ENCODE measurements around the gene USH2A.

USH2A gene

DNA sequence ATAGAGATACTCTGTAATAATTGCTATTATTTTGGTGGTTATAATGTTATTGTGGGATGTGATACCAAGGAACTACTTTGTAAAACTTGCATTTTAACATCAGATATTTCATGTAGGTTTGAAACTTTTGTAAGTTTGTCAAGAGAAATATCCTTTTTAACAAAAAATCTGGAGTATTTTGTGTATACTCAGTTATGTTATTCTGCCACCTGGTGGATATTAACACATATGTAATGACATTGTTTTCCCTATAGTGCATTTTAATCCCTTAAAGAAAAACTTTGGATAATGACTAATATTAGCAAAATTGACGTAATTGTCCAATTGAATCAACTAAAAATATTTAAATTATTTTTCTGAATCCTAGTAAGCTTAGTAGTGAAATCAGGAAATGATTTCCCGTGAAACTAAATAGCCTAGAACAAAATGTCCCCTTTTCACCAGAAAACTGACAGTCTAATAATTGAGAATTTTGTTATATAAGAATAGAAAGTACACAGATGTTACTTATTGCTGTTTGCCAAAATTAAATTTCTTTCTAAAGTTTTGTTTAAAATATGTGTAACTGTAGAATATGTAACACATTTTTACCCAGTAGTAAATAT is 816.6 kb downstream of the USH2A start:
- in situ Hi-C loops (cut with MboI; ENCODE audit: low sequenced_read_pairs) = no loop called here

DNA sequence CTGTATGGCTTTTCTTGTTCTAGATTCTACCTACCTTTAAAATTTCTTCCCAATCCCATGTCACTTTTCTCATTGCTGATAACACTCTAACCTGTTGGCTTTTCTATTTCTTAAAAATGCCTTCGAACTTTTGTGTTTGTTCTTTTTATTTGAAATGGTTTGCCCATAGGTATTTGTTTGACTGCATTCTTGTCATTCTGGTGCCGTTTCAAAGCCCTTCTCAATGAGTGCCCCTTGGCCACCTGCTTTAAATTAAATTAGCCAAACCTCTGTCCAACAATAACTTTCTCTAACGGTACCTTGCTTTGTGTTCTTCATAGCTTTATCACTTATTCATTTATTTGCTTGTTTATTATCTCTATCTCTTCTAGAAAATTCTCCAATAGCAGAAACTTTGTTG is 817.2 kb downstream of the USH2A start:
- in situ Hi-C loops (cut with MboI; ENCODE audit: low sequenced_read_pairs) = no loop called here

DNA sequence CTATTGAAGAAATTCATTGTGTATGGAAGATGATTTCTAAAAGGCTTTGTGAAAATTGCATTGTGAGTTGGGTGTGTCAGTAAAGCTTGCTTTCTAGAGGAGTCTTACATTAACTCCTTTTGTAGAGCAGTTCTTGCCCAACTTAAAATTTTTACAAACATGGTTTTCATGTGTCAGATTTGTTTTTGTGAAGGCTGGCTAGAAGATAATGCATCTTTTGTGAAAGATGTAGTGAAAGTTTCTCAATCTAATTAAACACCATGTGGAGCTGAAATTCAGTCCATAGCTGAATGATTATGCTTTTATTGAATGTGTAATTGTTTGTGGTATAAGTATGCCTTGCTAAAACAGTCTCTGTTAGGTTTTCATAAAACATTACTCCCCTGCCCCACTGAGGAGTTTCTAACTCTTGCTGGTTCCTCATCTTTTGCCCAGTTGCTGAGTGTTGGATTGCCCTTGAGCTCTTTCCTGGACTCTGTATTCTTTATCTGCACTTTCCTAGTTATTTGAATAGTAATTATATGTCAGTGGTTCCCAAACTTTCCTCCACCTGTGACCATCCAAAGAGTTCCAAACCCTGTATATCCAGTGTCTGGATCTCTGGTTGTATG is 818.1 kb downstream of the USH2A start:
- in situ Hi-C loops (cut with MboI; ENCODE audit: low sequenced_read_pairs) = no loop called here

DNA sequence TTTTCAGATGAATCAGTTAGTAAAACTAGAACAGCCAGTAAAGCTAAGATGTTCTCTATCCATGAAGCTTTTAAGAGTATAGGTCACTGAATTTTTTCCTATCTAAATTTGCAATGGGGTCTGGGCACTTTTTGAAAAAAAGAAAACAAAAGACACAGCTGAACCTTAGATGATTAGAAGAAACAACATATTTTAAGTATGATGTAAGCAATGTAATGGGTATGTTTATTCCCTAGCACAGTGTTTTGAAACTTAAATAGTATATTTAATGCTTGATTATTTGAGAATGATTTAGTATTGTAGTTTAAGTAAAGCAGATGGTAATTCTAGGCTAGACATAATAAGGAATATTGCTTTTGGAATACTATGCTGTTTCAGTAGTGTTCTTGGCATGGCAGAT is 819.9 kb downstream of the USH2A start:
- in situ Hi-C loops (cut with MboI; ENCODE audit: low sequenced_read_pairs) = no loop called here

DNA sequence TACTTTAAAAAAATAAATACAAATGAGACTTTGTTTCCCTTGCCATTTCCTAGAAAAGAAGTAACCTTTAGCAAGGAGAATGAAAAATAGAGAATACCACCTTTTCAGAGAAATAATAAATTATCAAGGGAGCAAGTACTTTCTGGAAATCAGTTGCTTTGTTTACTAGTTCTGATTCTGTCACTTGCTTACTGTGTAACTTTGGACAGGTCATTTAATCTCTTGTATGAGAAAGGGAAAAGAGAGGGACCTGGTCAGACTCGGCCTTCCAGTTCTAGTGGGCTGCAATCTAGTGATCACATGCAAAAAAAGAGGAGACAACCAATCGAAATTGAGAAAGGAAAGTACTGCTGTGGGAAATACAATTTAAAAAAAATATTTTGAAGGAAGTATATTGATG is 822.0 kb downstream of the USH2A start:
- in situ Hi-C loops (cut with MboI; ENCODE audit: low sequenced_read_pairs) = no loop called here

DNA sequence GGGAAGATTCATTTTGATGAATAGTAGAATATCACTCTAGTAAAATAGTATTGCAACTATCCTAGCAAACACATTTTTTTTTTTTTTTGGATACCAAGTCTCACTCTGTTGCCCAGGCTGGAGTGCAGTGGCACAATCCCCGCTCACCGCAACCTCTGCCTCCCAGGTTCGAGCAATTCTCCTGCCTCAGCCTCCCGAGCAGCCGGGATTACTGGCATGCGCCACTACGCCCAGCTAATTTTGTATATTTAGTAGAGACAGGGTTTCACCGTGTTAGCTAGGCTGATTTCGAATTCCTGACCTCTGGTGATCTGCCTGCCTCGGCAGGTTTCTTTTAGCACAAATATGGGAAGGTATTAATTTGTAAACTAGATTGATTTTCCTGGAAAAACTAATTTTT is 822.4 kb downstream of the USH2A start:
- in situ Hi-C loops (cut with MboI; ENCODE audit: low sequenced_read_pairs) = no loop called here

DNA sequence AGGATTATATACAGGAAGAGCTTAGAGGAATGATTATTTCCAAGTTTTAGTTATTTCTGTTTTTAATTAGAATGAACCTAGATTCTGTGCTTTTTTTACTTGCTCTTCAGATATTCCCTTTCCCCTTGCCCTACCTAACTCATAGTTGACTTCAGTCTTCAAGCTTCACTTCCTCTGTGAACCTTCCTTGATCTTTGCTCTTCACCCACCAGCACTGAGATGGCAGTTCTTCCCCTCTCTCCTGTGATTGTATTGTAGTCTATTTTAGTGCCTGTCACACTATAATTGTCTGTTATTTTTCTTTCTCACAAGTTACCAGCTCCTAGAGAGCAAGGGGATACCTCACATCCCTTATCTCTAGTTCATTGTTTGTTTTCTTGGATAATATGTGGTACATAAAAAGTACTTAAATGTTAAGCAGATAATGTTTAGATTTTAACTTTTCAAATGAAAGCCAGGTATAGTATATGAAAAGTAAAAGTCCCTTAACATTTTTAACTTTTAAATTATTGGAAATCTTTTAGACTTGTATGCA is 822.9 kb downstream of the USH2A start:
- in situ Hi-C loops (cut with MboI; ENCODE audit: low sequenced_read_pairs) = no loop called here

DNA sequence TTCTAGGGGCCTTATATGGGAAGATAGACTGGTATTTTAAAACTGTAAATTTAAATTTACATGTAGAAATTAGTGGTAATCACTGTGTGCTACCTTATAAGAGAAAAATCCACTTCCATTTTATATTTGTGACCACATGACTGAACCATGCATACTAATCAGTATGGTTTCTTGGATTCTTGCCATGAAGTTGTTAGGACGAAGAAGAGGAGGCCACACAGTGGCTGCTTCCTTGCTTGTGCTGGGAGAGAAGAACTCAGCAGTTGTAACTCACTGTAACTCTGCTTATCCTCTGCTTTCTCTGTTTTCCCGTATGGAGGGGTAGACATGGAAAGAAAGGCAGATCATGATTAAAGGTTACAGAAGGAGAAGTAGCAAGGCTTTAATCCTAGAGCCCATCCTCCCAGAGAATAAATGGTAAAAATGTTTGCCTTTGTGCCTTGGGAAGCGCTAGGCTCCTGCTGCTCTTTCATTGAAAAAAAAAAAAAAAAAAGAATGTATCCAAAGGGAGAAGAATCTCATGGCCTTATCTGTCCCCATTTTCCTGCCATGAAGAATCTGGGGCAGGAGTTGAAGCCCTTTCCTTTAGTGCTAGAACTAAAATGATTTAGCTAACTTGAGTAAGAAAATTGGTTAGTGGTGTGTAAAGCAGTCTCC is 823.7 kb downstream of the USH2A start:
- in situ Hi-C loops (cut with MboI; ENCODE audit: low sequenced_read_pairs) = no loop called here

DNA sequence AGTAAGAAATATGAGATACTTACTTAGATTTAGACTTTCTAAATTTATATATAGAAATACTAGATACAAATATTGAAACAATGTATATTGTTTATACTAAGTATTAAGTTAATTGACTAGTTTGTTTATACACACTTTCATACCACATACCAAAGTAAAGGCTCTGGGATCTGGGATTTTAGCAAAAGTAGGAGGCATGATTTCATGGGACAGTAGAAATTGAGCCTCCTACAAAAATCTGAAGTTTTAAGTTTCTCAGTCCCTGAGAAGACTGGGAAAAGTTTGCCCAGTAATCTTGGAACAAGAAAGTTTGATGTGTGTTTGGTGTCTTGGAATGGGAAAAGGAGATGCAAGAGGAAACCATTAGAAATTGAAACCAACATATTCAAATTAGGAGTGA is 825.3 kb downstream of the USH2A start:
- in situ Hi-C loops (cut with MboI; ENCODE audit: low sequenced_read_pairs) = no loop called here

DNA sequence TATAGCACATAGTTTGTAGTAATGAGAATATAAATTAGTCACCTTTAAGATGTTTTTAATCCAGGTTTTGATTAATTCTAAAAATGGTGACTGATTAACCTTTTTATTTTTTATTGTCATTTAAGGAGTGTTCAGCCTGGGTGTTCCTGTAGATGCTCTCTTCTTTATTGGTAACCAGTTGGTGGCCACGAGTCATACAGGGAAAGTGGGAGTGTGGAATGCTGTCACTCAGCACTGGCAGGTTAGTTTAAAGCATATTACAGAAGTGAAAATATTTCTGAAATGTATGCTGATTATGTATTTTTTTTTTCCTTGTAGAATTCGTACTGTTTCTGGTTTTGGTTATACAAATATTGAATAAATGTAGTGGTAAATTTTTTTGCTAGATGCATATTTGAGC is 828.0 kb downstream of the USH2A start:
- in situ Hi-C loops (cut with MboI; ENCODE audit: low sequenced_read_pairs) = no loop called here

DNA sequence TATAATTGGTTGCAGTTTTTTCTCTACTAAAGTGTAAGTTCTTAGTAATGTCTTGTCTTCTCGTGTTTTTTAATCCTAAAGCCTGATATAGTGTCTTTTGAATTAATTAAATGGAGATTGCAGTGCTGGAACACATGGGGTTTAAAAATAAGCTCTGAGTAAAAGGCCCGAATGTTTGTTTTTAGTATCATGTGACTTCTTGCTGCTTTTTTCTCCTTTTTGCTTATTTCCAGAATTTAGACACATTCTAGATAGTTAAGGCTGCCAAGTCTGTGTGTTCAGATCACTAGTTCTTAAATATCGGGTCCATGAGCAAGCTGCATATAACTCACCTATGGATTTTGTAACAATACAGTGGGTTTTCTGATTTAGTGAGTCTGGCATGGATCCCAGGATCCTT is 828.6 kb downstream of the USH2A start:
- in situ Hi-C loops (cut with MboI; ENCODE audit: low sequenced_read_pairs) = no loop called here

DNA sequence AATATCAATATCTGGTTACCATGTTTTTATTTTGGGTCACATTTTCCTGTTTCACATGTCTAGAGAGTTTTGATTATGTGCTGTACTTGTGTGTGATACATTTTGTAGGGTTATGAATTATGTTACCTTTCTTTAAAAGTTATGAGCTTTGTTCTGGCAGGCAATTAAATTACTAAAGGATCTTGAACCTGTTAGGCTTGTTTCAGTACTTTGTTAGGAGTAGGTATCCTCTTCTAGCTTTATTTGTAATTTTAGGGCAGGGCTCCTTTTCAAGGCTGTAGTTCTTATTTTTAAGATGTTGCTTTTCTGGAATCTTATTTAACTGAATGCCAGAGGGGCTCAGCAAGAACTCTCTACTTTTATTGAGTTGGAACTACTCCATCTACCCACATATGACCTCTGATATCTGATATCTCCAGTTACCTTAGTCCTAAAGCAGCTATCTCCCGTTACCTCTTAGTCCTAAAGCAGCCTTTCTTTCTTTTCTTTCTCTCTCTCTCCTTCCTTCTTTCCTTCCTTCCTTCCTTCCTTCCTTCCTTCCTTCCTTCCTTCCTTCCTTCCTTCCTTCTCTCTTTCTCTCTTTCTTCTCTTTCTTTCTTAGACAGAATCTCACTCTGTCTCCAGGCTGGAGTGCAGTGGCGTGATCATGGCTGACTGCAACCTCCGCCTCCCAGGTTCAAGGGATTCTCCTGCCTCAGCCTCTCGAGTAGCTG is 832.3 kb downstream of the USH2A start:
- in situ Hi-C loops (cut with MboI; ENCODE audit: low sequenced_read_pairs) = no loop called here

DNA sequence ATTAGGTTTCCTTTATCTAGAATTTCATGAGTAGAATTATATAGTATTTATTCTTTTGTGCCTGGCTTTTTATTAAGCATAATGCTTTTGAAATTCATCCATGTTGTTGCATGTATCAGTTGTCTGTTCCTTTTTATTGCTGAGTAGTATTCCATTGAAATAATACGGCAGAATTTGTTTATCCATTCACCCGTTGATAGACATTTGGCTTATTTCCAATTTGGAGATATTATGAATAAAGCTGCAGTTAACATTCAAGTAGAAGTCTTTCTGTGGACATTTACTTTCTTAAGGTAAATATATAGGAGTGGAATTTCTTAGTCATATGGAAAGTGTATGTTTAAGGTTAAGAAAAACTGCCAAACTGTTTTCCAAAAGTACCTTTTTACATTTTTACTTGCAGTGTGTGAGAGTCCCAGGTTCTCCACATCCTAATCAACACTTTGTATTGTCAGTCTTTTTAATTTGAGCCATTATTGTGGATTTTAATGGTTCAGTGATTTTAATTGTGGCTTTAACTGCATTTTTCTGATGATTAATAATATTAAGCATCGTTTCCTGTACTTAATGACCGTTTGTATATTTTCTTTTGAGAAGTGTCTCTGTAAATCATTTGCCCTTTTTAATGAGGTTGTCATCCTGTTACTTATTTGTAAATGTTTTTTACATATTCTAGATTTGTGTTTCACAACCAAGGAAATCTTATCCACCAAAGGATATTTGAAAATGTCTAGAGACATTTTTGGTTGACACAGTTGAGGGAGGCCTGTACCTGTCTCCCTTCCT is 833.4 kb downstream of the USH2A start:
- in situ Hi-C loops (cut with MboI; ENCODE audit: low sequenced_read_pairs) = no loop called here

DNA sequence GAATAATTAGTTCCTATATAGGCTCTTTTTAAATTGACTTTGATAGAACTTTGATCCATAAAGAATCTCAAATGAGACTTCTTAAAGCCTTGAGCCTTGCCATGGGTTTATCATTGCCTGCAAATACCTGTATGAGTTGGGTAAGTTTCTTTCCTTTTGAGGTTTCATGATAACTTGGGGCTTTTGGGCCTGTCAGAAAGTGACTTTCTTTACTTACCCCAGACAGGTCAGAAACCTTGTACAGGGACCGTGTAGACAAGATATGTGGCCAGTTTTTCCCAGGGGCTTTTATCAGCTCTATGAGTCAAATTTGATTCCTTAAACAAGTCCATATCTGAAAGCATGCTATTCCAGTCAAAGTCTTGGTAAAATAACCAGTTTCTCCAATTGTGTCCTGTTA is 838.9 kb downstream of the USH2A start:
- in situ Hi-C loops (cut with MboI; ENCODE audit: low sequenced_read_pairs) = no loop called here

DNA sequence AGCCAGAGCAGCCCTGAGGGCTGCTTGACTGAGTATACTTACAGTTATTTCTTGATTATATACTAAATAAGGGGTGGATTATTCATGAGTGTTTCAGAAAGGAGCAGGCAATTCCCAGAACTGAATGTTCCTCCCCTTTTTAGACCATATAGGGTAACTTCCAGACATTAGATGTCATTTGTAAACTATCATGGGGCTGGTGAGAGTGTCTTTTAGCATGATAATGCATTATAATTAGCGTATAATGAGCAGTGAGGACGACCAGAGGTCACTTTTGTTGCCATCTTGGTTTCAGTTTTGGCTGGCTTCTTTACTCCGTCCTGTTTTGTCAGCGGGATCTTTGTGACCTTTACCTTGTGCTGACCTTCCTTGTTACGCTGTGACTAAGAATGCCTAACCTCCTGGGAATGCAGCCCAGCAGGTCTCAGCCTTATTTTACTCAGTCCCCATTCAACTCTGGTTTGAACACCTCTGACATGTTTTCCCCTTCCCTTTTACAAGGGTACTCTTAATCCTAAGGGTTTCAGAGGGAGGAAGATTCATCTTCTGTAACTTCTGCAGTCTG is 840.0 kb downstream of the USH2A start:
- in situ Hi-C loops (cut with MboI; ENCODE audit: low sequenced_read_pairs) = no loop called here

DNA sequence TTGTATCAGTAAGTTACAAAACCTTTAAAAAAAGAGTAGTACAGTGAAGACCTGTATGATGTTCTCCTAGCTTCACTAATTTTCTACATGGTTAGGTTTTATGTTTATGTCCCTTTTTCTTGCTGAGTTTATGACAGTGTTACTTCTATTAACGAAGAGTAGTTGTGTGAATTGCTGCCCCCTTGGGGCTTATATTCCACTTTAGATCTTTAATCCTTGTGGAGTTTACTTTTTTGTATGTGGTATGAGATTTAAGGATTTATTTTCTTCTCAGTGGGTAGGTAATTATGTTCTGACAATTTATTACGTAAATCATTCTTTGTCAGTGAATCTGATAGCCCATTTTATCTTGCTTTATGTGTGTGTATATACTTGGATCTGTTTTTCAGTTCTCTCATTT is 841.4 kb downstream of the USH2A start:
- in situ Hi-C loops (cut with MboI; ENCODE audit: low sequenced_read_pairs) = no loop called here
